HL-60/S4 (cell line): ENCODE data around the gene TMEM205.
"Not testable (repeated sequence)": the region's sequence is repeated elsewhere in the genome, so short reads cannot be mapped to it uniquely, and the experiment has no call there.

Experiments
- in situ Hi-C: fragments of 300-500 bp; cut with MboI; formaldehyde crosslinking; loops from 2 replicates; pipeline ENCODE4 v1.14.3; 2022; ENCODE audit warnings: low sequenced_read_pairs

Gene TMEM205

DNA sequence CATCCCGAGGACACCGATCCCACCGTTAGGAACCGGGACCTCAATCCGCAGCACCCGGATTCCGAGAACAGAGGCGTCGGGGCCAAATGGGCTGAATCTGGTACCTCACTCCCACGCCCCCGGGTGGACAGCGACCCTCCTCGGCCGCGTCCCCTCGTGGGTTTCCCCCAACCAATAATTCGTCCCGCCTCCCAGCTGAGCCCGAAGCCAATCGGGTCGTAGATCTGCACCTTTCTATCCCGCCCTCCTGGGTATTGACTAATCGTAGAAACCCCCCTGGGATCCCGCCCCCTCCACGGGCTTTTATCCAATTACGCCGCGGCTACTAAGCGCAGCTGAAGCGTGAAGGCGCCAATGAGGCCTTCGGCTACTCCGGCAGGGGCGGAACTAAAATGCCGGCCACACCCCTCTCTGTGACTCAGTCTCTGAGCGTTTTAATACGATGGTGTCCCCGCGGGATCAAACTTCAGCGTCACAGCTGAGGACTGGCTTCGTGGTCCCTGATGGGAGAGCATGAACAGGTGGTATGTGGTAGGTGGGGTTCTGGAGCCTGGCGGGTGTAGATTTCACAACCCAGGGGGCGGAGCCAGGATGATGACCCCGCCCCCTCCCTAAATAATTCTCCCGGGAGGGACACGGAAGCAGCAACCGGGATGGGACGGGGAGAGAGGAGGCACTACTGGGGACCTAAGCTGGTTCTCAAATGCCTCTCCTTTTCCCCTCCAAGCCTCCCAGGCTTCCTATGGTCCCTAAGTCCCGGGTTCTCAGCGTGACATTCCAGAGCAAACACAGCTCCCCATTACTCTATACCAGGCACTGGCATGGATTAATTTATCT is at the start of gene TMEM205, which contains the start of gene CCDC159:
Gene TMEM205 (minus strand): TSS at position 165 of the 837 bp plus-strand sequence. CDS start 649 bp downstream, outside the sequence.
Gene CCDC159 (plus strand): TSS at position 416 of the 837 bp plus-strand sequence. CDS start 88 bp downstream, at position 504.
- in situ Hi-C loops: no loop called here

DNA sequence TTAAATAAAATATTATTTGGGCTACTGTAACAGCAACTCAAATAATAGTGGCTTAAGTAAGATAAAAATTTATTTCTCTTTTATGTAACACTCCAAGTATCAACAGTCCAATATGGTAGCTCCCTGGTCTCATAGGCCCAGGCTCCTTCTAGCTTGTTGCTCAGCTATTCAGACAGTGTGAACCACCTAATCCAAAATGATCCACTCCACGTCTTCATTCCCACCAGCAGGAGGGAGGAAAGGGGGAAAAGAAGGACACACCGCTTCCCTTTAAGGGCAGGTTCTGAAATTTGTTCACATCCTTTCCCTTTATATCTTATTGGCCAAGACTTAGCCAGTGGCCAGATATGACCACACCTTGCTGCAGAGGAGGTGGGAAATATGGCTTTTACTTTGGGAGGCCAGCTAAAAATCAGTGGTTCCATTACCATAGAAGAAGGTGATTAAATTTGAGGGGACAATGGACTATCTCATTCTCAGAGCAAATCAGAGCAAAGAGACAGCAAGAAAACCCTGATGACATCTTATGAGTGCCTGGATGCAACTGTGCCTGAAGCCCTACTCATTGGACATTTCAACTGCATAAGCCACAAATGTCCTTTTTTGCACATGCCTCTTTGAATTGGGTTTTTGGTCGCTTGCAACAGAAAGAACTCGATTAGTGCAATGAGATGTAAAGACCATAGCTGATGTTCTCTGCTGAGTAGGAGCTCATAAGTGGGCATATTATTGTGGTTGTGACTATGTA is 45.0 kb upstream of the TMEM205 start:
- in situ Hi-C loops: no loop called here

- in situ Hi-C loops: no loop called here
Measured at GRCh38 chr19:11390359-11390758, 44.3 kb upstream of the TMEM205 start.

DNA sequence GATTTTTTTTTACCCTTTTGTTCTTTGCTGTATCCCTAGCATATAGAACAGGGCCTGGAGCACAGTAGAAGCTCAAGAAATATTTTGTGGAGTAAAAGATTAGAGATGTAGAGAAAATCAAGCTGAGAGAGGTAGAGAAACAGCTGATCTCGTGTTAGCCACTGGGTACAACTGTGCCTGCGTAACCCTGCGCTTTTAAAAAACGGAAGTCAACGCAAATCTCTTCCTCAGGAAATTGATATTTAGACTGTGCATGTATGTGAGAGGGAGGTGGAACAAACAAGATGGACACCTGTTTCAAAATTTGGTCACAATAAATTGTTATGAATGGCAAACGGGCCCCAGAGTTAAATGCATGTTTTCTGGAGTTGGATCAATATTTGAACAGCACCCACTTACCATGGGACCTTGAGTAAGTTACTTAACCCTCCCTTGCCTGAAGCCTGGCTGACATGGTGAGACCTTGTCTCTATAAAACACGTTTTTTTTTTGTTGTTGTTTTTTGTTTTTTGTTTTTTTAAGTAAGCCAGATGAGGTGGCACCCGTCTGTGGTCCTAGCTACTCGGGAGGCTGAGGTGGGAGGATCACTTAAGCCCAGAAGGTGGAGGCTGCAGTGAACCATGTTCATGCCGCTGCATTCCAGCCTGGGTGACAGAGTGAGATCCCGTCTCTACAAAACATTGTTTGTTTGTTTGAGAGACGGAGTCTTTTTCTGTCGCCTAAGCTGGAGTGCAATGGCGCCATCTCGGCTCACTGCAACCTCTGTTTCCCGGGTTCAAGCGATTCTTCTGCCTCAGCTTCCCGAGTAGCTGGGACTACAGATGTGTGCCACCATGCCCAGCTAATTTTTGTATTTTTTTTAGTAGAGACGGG is 41.3 kb upstream of the TMEM205 start:
- in situ Hi-C loops: no loop called here

DNA sequence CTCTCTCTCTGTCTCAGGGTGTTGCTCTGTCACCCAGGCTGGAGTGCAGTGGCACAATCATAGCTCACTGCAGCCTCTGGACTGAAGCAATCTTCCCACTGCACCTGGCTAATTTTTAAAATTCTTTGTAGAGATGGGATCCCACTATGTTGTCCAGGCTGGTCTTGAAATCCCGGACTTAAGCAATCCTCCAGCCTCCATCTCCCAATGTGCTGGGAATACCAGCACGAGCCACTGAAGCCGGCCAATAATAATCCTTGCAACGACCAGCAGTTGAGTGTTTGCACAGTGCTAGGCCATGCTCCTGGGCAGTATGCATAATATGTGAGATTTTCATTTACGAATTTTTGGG is 38.7 kb upstream of the TMEM205 start:
- in situ Hi-C loops: no loop called here

DNA sequence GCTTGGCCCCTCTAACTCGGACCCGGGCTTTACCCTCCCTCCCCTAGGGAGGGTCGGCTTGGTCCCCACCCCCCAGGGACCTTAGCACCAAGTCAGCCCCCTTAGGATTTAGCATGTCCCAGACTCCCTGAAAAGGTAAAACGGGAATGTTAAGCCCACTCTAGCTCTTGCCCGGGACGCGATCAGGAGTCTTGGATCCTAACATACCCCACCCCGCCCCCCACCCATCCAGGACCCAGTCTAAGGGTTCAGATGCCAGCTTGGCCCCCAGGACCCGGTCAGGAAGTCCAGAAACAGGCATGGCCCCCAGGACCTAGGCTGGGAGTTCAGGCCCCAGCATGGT is 37.6 kb upstream of the TMEM205 start:
- in situ Hi-C loops: no loop called here

- in situ Hi-C loops: no loop called here
Measured at GRCh38 chr19:11382898-11383705, 37.0 kb upstream of the TMEM205 start.

DNA sequence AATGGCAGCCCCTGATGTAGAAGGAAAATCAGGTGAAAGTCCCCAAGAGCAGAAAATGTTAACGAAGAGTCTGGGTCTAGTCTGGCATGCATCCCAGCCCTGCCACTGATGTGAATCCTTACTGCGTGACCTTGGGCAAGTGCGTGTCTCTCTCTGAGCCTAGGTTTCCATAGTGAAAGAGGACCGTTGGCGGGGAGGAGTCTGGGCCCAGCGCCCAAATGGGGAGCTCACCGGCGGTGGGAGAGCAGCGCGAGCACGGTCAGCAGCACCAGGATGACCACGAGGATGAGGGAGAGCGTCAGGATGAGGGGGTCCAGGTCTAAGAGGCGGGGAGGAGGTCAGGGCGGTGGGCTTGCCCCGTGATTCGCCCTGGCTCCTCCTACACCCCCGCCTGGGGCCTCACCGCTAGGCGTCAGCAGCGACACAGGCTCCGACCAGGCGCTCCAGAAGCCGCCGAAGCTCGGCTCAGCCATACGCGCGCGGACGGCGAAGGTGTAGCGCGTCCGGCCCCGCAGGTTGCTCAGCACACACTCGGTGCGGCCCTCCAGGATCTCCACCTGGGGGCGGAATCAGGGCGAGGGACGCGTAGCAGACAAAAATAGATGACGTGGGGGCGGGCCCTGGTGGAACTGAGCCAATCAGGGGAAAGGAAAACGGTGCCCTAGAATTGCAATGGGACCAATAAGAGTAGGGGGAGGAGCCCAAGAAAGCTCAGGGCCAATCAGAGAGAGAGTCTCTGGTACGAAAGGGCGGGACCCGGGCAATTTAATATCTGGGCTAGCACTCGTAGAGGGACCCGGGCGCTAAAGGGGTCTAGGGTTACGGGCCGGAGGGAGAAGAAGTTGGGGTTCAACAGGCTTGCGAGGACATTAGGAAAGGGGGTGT is 34.8 kb upstream of the TMEM205 start:
- in situ Hi-C loops: no loop called here

GRCh38 chr19:11379857-11380350 is 33.8 kb upstream of the TMEM205 start:
- in situ Hi-C loops: no loop called here

DNA sequence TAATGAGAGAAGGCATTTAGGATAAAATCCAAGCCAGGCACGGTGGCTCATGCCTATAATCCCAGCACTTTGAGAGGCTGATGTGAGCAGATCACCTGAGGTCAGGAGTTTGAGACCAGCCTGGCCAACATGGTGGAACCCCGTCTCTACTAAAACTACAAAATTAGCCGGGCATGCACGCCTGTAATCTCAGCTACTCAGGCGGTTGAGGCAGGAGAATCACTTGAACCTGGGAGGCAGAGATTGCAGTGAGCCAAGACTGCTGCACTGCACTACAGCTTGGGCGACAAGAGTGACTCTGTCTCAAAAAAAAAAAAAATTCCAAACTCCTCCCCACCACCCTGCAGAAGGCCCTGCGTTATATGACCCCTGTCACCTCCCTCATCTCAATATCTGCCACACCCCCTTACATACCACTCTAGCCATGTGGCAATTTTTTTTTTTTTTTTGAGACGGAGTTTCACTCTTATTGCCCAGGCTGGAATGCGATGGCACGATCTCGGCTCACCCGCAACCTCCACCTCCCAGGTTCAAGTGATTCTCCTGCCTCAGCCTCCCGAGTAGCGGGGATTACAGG is 33.3 kb upstream of the TMEM205 start:
- in situ Hi-C loops: not testable (repeated sequence)

GRCh38 chr19:11378319-11379189 is 32.5 kb upstream of the TMEM205 start:
- in situ Hi-C loops: no loop called here

DNA sequence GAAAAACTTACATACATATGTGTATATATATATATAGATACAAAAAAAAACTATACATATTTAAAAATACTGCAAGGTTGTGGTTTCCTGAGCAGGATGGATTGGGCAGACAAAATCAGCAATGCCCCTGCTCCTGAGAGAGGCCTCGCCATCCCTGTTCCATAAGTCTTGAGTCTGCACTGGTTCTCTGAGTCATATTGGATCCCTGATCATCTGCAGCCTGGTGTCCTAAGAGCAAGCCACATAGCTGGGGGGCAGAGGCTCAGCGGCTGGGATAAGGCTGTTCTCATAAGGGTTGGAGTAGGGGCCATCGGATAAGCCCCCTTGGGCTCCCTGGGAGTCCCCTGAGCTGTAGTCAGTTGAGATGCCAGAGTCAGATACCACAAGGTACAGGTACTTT is 31.7 kb upstream of the TMEM205 start:
- in situ Hi-C loops: no loop called here

DNA sequence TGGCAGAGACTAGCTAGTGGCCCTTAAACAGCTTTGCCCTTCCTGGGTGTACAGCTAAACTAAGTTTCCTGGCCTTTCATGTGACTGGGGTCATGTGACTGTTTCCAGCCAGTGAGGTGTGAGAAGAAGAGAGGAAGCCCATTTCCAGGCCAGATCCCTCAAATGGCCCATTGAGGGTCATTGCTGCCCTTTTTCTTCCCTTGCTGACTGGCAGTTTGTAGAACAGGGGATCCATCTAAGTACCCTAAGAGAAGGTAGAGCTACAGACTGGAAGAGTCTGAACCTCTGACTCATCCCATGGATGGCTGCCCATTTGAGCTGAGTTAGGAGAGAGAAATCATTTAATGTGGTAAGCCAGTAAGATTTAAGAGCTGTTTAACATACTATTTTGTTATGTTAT is 31.2 kb upstream of the TMEM205 start:
- in situ Hi-C loops: no loop called here

GRCh38 chr19:11375143-11375948 is 29.3 kb upstream of the TMEM205 start:
- in situ Hi-C loops: no loop called here

GRCh38 chr19:11374433-11375142 is 28.5 kb upstream of the TMEM205 start, which contains the start of gene SWSAP1:
Gene SWSAP1, plus strand, starts transcription at chr19:11374666. Its CDS starts 15 bp downstream, at chr19:11374681.
- in situ Hi-C loops: no loop called here

DNA sequence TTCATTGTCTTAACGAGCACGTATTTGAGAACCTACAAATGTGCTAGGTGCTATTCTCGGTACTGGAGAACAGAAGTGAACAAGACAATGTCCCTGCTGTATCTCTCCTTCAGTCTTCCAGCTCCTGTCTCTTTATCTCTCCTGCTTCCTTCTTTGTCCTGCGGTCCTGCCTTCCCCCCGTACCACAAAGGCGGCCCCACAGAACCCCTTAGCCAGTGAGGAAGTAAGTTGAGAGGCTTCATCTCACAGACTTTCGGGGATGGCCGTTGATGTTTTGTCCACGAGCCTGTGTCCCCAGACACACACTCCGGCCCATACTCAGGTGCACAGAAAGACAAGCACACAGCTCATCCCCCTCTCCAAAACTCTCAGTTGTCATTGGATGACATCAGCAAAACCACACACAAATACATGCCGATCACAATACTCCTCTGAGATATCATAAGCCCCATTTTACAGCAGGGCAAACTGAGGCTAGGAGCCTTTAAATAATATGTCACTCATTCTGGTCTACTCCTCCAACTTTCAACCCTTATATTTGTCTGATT is 27.9 kb upstream of the TMEM205 start:
- in situ Hi-C loops: no loop called here
